IMR-90 (cell line): Measurements from ENCODE around the gene TOMM20L. TPM values are rescaled to one million over a fixed set of nuclear protein-coding genes. Genes with fewer than 3 reads are reported as not detected.

Source experiments
- ATAC-seq: fragments of 200-7000 bp; cut with Tn5 transposase; 2 replicates; pipeline ENCODE4 v1.9.1; 2020; ENCODE audit warnings: low read depth, mild to moderate bottlenecking, moderate library complexity
- BruUV-seq: library from RNA; stranded (reverse); fragments of 400-500 nt; replicated peaks from 2 replicates; lab custom pipeline; 2021; lab: Mats Ljungman, UMichigan
- CTCF ChIA-PET: fragments of 300-600 bp; formaldehyde crosslinking; extraction: SDS; loops from one replicate; lab custom pipeline; 2021; ENCODE audit warnings: antibody characterized with exemption; lab: Yijun Ruan, JAX
- POLR2A ChIA-PET: fragments of 300-600 bp; sonication (Branson Sonifier 250); formaldehyde crosslinking; loops from one replicate; lab custom pipeline; 2022; ENCODE audit warnings: antibody characterized with exemption; ENCODE audit not compliant: unreplicated experiment; lab: Charles Lee
- DNase-seq: peaks from one replicate; pipeline ENCODE4 v3.0.0; 2013
- H2AFZ ChIP-seq: replicated peaks from 2 replicates; pipeline ENCODE3; 2013; ENCODE audit warnings: low read length, mild to moderate bottlenecking; ENCODE audit not compliant: poor library complexity
- H2AK5ac ChIP-seq: 2 replicates; pipeline ENCODE4 v1.6.1; 2013; ENCODE audit warnings: low read depth, low read length, inconsistent platforms
- H2AK9ac ChIP-seq: replicated peaks from 2 replicates; pipeline ENCODE3; 2013; ENCODE audit warnings: mild to moderate bottlenecking, low read depth, low read length, moderate library complexity; ENCODE audit not compliant: poor library complexity
- H2BK120ac ChIP-seq: 2 replicates; pipeline ENCODE4 v1.6.1; 2013; ENCODE audit warnings: low read depth, low read length, inconsistent platforms
- H2BK15ac ChIP-seq: 3 replicates; pipeline ENCODE4 v1.6.1; 2013; ENCODE audit warnings: low read depth, low read length, inconsistent platforms
- H2BK20ac ChIP-seq: 2 replicates; pipeline ENCODE4 v1.6.1; 2013; ENCODE audit warnings: low read depth, mild to moderate bottlenecking, inconsistent platforms, low read length, moderate library complexity
- H2BK5ac ChIP-seq: 2 replicates; pipeline ENCODE4 v1.6.1; 2013; ENCODE audit warnings: mild to moderate bottlenecking, low read depth, low read length, inconsistent platforms; ENCODE audit not compliant: poor library complexity, severe bottlenecking
- H3K14ac ChIP-seq: replicated peaks from 2 replicates; pipeline ENCODE4 v1.6.1; 2013; ENCODE audit warnings: low read depth, low read length, inconsistent platforms
- H3K18ac ChIP-seq: 2 replicates; pipeline ENCODE4 v1.6.1; 2013; ENCODE audit warnings: low read depth, low read length, control low read depth
- H3K23ac ChIP-seq: 2 replicates; pipeline ENCODE4 v1.6.1; 2013; ENCODE audit warnings: low read depth, low read length, inconsistent platforms
- H3K27ac ChIP-seq: 2 replicates; pipeline ENCODE4 v1.5.1; 2013; ENCODE audit warnings: mild to moderate bottlenecking, control low read depth, low read length; ENCODE audit not compliant: insufficient read depth
- H3K27me3 ChIP-seq: 2 replicates; pipeline ENCODE4 v1.6.1; 2013; ENCODE audit warnings: low read length; ENCODE audit not compliant: control insufficient read depth, insufficient read depth
- H3K36me3 ChIP-seq: 2 replicates; pipeline ENCODE4 v1.6.1; 2013; ENCODE audit warnings: low read length, mixed read lengths; ENCODE audit not compliant: control insufficient read depth, insufficient read depth
- H3K4ac ChIP-seq: 2 replicates; pipeline ENCODE4 v1.6.1; 2013; ENCODE audit warnings: low read depth, low read length, inconsistent platforms
- H3K4me1 ChIP-seq: 2 replicates; pipeline ENCODE4 v1.6.1; 2013; ENCODE audit warnings: low read length, mixed read lengths; ENCODE audit not compliant: control insufficient read depth, insufficient read depth
- H3K4me2 ChIP-seq: 2 replicates; pipeline ENCODE4 v1.6.1; 2013; ENCODE audit warnings: low read depth, mild to moderate bottlenecking, control low read depth, low read length, moderate library complexity
- H3K4me3 ChIP-seq: 2 replicates; pipeline ENCODE4 v1.5.1; 2013; ENCODE audit warnings: low read depth, mild to moderate bottlenecking, control low read depth, low read length, moderate library complexity; ENCODE audit not compliant: insufficient read depth
- H3K56ac ChIP-seq: 2 replicates; pipeline ENCODE4 v1.6.1; 2013; ENCODE audit warnings: low read length, inconsistent platforms; ENCODE audit not compliant: insufficient read depth; ENCODE audit errors: extremely low read depth
- H3K79me1 ChIP-seq, 2 experiments: 2 replicates each; pipeline ENCODE4 v1.6.1; 2013; ENCODE audit warnings: low read length in 2 of 2, inconsistent platforms in 1 of 2, low read depth in 1 of 2
- H3K9ac ChIP-seq: 2 replicates; pipeline ENCODE4 v1.6.1; 2013; ENCODE audit warnings: low read depth, low read length, control low read depth
- H3K9me1 ChIP-seq: 2 replicates; pipeline ENCODE4 v1.6.1; 2013; ENCODE audit warnings: low read length, inconsistent platforms; ENCODE audit not compliant: insufficient read depth
- H3K9me3 ChIP-seq: 2 replicates; pipeline ENCODE4 v1.6.1; 2013; ENCODE audit warnings: low read length; ENCODE audit not compliant: control insufficient read depth, insufficient read depth
- H4K20me1 ChIP-seq: 2 replicates; pipeline ENCODE4 v1.6.1; 2013; ENCODE audit warnings: low read length, inconsistent platforms; ENCODE audit not compliant: insufficient read depth
- H4K5ac ChIP-seq: 2 replicates; pipeline ENCODE4 v1.6.1; 2013; ENCODE audit warnings: mild to moderate bottlenecking, low read depth, low read length, control low read depth
- H4K8ac ChIP-seq, 2 experiments: 2 replicates each; pipeline ENCODE4 v1.6.1; 2013; ENCODE audit warnings: low read depth in 2 of 2, low read length in 2 of 2, control low read depth in 1 of 2, inconsistent platforms in 1 of 2
- H4K91ac ChIP-seq: 2 replicates; pipeline ENCODE4 v1.6.1; 2013; ENCODE audit warnings: low read depth, low read length, inconsistent platforms; ENCODE audit not compliant: insufficient read depth
- BHLHE40 ChIP-seq: fragments of 150-350 bp; IDR thresholded peaks from 2 replicates; pipeline ENCODE4 v1.6.1; 2016; ENCODE audit warnings: mild to moderate bottlenecking, low read depth, low read length
- CEBPB ChIP-seq: IDR thresholded peaks from 2 replicates; pipeline ENCODE4 v1.6.1; 2012; ENCODE audit warnings: low read depth, low read length, improper control_type of control experiment
- MAFK ChIP-seq: IDR thresholded peaks from 2 replicates; pipeline ENCODE4 v1.6.1; 2012; ENCODE audit warnings: low read depth, low read length, improper control_type of control experiment
- MAZ ChIP-seq: IDR thresholded peaks from 2 replicates; pipeline ENCODE4 v1.6.1; 2012; ENCODE audit warnings: low read depth, mild to moderate bottlenecking, low read length, improper control_type of control experiment, moderate library complexity, borderline replicate concordance
- MXI1 ChIP-seq: IDR thresholded peaks from 2 replicates; pipeline ENCODE4 v1.6.1; 2012; ENCODE audit warnings: low read depth, mild to moderate bottlenecking, low read length, moderate library complexity, borderline replicate concordance
- NFE2L2 ChIP-seq: fragments of 150-350 bp; IDR thresholded peaks from 2 replicates; pipeline ENCODE4 v1.6.1; 2016; ENCODE audit warnings: low read depth, mild to moderate bottlenecking, low read length
- POLR2A ChIP-seq: IDR thresholded peaks from 2 replicates; pipeline ENCODE4 v1.6.1; 2012; ENCODE audit warnings: mild to moderate bottlenecking, low read depth, low read length
- RCOR1 ChIP-seq: IDR thresholded peaks from 2 replicates; pipeline ENCODE4 v1.6.1; 2012; ENCODE audit warnings: mild to moderate bottlenecking, low read length, improper control_type of control experiment; ENCODE audit not compliant: insufficient replicate concordance
- RFX5 ChIP-seq: IDR thresholded peaks from 2 replicates; pipeline ENCODE4 v1.8.0; 2012; ENCODE audit warnings: low read depth, mild to moderate bottlenecking, low read length, moderate library complexity
- WGBS, 2 experiments: methylation state at CpG; one replicate each; pipeline versions ENCODE4 v1.1.5 to v1.1.7; 2013; ENCODE audit warnings: missing lambda C conversion rate in 2 of 2; ENCODE audit not compliant: insufficient read length in 1 of 2; ENCODE audit errors: extremely low coverage in 2 of 2; 5-methylcytosine and 5-hydroxymethylcytosine counted together
- dilution Hi-C: fragments of 300-500 bp; cut with HindIII; formaldehyde crosslinking; loops from one replicate; pipeline ENCODE4 v1.14.3; 2018; ENCODE audit warnings: low sequenced_read_pairs; ENCODE audit not compliant: unreplicated experiment
- in situ Hi-C: fragments of 300-500 bp; cut with MboI; formaldehyde crosslinking; loops from 3 replicates; pipeline ENCODE4 v1.14.3; 2019; ENCODE audit warnings: low sequenced_read_pairs, inconsistent platforms, mixed read lengths
- intact Hi-C: fragments of 100-400 bp; cut with micrococcal nuclease; formaldehyde crosslinking; loops from 2 replicates; pipeline ENCODE4 v1.10.0; 2022
- polyA plus RNA-seq, 3 experiments: library from polyadenylated mRNA; depleted of rRNA; stranded (reverse); fragments of >200 nt; gene quantifications; 2 replicates each; pipeline ENCODE4 v1.2.3, GENCODE V29; 2012; ENCODE audit warnings: low replicate concordance in 1 of 3
- total RNA-seq: library from RNA; depleted of rRNA; stranded (reverse); fragments of >200 nt; gene quantifications from 2 replicates; pipeline ENCODE4 v1.2.3, GENCODE V29; 2012
- TF ChIP-seq, protein P1 (sequence below): conservative IDR thresholded peaks from 2 replicates; pipeline ENCODE4 v1.5.1; 2012; ENCODE audit warnings: mild to moderate bottlenecking, low read depth, low read length, improper control_type of control experiment
- TF ChIP-seq, protein P2 (sequence below): fragments of 150-350 bp; IDR thresholded peaks from 2 replicates; pipeline ENCODE4 v1.6.1; 2017; ENCODE audit warnings: mild to moderate bottlenecking, antibody characterized with exemption, low read length, low read depth
- TF ChIP-seq, protein P3 (sequence below): fragments of 150-350 bp; IDR thresholded peaks from 2 replicates; pipeline ENCODE4 v1.6.1; 2016; ENCODE audit warnings: low read depth, mild to moderate bottlenecking, low read length, moderate library complexity, borderline replicate concordance

The TOMM20L gene
- total and polyA plus RNA-seq, 2 of the 4 experiments (the other 2 are of a cell fraction): not detected

DNA sequence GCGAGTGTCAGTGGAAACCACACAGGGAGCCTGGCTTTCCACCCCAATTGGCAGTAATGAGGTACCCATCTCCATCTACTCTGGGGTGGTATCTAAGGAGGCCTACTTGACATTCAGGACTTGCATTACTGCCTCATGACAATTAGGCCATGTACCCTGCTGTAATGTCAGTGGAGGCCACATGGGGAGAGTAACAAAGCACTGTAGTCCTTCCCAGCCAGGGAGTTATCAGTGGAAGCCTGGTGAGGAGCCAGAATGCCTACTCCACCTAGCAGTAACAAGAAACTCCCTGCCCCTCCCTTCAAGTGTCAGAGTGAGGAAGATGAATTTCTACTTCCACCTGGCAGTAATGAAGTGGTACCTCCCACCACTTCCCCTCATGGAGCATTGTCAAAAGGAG, 19.1 kb downstream of the TOMM20L start:
- Histone ChIP-seq H2AFZ (no peak overlapping the region), H4K8ac (no peak overlapping the region), H3K27me3 (no peaks in the 10 kb centered on the region), H3K9me3 (no peaks in the 10 kb centered on the region), H3K4me3 (no peak overlapping the region), H3K4ac (no peak overlapping the region), H3K79me1 (peaks cover 13 to 21% of the 10 kb centered on the region in 2 experiments), H3K56ac (no peak overlapping the region), H3K27ac (no peak overlapping the region), H4K20me1 (0 out of 2 replicates have a peak, but pooled peaks cover 4% of the 10 kb centered on the region), H4K5ac (no peak overlapping the region), H3K4me1 (no peaks in the 10 kb centered on the region), H3K18ac (no peak overlapping the region), H2BK120ac (no peak overlapping the region), H3K4me2 (no peak overlapping the region), H2BK15ac (no peak overlapping the region), H2BK20ac (no peak overlapping the region), H2AK9ac (no peak overlapping the region), H3K14ac (no peak overlapping the region), H4K91ac (no peak overlapping the region), H3K36me3 (peaks cover 28% of the 10 kb centered on the region), H3K9me1 (peaks cover 4% of the 10 kb centered on the region), H2BK5ac (no peak overlapping the region), H2AK5ac (no peak overlapping the region), H3K9ac (no peak overlapping the region), H3K23ac (no peak overlapping the region)
- no CpG with 5 or more reads among the region's 1 CpG for WGBS, 2 experiments
- dilution Hi-C loops (no loop called here), in situ Hi-C loops (no loop called here), intact Hi-C loops (no loop called here)
- BruUV-seq: no TSS peak
- ATAC-seq (no peak), DNase-seq (no peak)
- POLR2A ChIA-PET: no interaction called here
- CTCF ChIA-PET: no interaction called here
- TF ChIP-seq POLR2A (no peak), RCOR1 (no peak), RFX5 (no peak), CEBPB (no peak), MAZ (no peak), MXI1 (no peak), BHLHE40 (no peak), MAFK (no peak), NFE2L2 (no peak)
- TF ChIP-seq, protein P1, sequence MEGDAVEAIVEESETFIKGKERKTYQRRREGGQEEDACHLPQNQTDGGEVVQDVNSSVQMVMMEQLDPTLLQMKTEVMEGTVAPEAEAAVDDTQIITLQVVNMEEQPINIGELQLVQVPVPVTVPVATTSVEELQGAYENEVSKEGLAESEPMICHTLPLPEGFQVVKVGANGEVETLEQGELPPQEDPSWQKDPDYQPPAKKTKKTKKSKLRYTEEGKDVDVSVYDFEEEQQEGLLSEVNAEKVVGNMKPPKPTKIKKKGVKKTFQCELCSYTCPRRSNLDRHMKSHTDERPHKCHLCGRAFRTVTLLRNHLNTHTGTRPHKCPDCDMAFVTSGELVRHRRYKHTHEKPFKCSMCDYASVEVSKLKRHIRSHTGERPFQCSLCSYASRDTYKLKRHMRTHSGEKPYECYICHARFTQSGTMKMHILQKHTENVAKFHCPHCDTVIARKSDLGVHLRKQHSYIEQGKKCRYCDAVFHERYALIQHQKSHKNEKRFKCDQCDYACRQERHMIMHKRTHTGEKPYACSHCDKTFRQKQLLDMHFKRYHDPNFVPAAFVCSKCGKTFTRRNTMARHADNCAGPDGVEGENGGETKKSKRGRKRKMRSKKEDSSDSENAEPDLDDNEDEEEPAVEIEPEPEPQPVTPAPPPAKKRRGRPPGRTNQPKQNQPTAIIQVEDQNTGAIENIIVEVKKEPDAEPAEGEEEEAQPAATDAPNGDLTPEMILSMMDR: no peak
- TF ChIP-seq, protein P2, sequence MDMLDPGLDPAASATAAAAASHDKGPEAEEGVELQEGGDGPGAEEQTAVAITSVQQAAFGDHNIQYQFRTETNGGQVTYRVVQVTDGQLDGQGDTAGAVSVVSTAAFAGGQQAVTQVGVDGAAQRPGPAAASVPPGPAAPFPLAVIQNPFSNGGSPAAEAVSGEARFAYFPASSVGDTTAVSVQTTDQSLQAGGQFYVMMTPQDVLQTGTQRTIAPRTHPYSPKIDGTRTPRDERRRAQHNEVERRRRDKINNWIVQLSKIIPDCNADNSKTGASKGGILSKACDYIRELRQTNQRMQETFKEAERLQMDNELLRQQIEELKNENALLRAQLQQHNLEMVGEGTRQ: no peak
- TF ChIP-seq, protein P3, sequence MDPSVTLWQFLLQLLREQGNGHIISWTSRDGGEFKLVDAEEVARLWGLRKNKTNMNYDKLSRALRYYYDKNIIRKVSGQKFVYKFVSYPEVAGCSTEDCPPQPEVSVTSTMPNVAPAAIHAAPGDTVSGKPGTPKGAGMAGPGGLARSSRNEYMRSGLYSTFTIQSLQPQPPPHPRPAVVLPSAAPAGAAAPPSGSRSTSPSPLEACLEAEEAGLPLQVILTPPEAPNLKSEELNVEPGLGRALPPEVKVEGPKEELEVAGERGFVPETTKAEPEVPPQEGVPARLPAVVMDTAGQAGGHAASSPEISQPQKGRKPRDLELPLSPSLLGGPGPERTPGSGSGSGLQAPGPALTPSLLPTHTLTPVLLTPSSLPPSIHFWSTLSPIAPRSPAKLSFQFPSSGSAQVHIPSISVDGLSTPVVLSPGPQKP: no peak
